GM12872 (cell line): Measurements from ENCODE around the gene HK1.

Source experiments
- TF ChIP-seq, protein P1 (sequence below): IDR thresholded peaks from 3 replicates; pipeline ENCODE4 v1.5.1; 2011; ENCODE audit warnings: low read depth, mild to moderate bottlenecking, low read length, moderate library complexity; ENCODE audit not compliant: insufficient read depth

Gene HK1

DNA sequence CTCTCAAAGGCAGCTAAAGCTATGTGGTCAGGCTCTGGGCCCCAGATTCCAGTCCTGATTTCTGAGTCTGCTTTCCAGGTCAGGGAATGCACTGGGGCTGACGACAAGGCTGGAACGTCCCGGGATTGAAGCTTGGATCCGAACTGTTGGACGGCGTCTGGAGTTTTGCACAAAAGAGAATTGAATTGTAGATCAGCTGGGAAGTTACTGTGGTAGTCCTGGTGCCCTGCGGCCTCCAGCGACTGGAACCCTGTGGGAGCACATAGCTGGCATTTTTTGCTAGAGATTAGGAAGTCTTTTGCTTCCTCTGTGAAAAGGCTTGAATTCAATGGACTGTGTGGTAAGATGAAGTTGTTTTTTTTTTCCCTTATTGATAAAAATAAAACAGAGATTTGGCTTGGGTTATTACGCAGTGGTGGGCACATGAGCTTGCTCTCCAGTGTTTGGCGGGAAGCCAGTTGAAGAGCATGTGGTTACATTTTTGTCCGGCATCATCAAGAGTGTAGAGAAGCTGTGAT is at the start of gene HK1:
Gene HK1 (plus strand): TSS at position 51 of the 518 bp plus-strand sequence.
- TF ChIP-seq, protein P1, sequence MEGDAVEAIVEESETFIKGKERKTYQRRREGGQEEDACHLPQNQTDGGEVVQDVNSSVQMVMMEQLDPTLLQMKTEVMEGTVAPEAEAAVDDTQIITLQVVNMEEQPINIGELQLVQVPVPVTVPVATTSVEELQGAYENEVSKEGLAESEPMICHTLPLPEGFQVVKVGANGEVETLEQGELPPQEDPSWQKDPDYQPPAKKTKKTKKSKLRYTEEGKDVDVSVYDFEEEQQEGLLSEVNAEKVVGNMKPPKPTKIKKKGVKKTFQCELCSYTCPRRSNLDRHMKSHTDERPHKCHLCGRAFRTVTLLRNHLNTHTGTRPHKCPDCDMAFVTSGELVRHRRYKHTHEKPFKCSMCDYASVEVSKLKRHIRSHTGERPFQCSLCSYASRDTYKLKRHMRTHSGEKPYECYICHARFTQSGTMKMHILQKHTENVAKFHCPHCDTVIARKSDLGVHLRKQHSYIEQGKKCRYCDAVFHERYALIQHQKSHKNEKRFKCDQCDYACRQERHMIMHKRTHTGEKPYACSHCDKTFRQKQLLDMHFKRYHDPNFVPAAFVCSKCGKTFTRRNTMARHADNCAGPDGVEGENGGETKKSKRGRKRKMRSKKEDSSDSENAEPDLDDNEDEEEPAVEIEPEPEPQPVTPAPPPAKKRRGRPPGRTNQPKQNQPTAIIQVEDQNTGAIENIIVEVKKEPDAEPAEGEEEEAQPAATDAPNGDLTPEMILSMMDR, result no peak

DNA sequence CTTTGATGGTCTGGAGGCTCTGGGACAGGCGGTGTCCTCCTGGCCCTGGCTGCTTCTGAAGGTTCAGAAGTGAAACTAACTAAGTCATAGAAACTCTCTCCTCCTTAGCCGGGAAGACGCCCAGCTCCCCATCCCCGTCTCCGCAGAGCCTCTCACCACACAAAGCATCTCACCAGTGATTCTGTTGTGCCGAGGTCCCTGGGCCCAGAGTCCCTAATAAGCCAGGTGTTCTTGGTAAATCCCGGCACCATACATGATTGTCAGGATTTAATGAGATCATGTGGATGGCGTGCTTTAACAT is 48.7 kb upstream of the HK1 start:
- TF ChIP-seq, protein P1, result no peak

DNA sequence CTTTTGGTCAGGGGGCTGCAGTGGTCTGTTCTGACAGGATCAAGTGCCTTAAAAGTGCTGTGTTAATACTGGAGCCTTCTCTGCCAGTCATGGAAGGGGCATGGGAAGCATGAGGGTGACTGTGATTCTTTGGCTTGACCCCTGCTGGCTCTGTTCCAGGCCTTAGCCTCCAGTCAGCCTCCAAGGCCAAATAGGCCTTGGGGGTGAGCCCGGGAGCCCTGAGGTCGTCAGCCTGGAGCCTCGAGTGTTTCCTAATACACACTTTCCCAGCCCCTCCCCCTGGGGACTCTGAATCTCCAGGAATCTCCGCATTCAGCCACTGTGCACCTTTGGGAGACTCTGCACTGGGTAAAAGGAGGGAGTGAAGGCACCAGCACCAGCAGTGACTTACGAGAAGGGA is 48.2 kb upstream of the HK1 start:
- TF ChIP-seq, protein P1, result no peak

DNA sequence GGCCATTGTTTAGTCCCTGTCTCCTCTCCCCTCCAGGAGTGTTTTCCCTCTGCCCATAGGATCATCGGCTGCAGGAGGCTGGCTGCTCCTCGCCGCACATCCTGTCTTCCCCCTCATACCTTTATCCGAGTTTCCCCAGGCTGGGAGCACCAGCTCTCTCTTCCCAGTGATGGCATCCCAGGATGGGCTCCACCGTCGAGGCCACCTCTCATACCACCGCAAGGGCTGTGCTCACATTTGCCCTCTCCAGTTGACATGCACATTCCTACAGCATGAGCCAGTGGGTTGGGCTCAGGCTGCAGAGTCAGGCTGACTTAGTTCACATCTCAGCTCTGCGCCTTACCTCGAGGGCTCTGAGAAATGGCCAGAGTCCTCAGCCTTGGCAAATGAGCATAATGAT is 46.0 kb upstream of the HK1 start:
- TF ChIP-seq, protein P1, result no peak

DNA sequence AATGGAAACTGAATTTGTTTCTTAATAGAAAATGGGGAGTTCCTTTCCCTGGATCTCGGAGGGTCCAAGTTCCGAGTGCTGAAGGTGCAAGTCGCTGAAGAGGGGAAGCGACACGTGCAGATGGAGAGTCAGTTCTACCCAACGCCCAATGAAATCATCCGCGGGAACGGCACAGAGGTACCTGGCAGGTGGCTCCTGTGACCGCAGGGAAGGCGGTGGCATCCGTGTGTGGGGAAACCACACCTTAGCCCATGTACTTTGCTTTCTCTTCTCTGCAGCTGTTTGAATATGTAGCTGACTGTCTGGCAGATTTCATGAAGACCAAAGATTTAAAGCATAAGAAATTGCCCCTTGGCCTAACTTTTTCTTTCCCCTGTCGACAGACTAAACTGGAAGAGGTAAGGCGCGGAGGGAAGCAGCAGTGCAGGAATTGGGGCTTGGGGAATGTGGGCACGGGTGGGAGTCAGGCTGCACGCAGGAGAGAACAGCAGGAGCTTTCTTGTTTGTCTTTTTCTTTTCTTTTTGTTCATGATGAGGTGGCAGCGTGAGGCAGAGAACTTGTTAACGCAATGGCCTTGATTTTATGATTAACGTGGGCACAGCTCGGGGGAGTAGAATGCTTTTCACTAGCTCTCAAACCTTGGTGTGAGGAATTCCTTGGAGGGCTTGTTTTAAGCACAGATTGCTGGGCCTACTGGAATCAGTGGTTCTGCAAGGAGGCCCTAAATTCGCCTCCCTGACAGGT is 45.4 kb upstream of the HK1 start:
- TF ChIP-seq, protein P1, result no peak

DNA sequence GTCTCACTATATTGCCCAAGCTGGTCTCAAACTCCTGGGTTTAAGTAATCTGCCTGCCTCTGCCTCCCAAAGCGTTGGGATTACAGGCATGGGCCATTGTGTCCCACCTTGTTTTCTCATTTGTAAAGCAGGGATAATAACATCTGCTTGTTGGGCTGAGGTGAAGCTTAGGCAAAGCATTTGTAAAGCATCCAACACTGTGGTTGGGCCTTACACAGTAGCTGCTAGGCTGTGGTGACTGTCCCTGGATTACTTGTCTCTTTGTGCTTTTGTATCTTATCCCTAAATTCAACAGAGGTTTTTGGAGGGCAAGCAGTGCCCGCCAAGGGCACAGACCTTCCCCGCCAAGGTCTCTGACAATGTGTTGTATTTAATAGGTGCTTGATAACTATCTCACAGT is 43.8 kb upstream of the HK1 start:
- TF ChIP-seq, protein P1, result no peak

DNA sequence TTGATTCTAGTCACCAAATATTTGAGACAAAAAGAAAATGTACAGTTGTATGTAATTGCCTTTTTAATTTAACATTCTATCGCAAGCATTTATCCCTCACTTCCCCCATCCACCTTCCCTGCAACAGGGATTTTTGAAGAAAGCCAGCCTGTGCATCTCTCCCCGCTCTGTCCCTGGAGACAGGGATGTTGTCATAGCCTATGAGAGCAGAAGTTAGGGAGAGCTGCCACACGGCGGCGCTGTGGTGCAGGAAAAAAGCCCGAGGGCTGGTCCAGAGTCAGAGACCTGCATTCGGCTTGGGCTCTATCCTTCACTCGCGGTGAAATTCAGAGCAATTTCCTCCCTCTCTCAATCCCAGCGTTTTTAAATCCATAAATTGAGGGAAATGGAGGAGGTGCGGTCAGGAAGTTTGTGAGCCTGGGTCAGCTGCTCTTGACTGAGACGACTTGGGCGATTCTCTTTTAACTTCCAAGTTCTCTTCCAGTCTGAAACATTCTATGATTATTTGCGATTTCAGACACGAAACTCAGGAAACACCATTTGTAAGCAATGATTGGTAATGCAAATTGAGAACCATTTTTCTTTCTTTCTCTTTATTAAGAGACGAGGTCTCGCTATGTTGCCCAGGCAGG is 40.7 kb upstream of the HK1 start:
- TF ChIP-seq, protein P1, result peak; percentile 99
